ENCODE data around the gene LIMS4.
"Not testable (repeated sequence)": the region's sequence is repeated elsewhere in the genome, so short reads cannot be mapped to it uniquely, and the experiment has no call there.

DNA sequence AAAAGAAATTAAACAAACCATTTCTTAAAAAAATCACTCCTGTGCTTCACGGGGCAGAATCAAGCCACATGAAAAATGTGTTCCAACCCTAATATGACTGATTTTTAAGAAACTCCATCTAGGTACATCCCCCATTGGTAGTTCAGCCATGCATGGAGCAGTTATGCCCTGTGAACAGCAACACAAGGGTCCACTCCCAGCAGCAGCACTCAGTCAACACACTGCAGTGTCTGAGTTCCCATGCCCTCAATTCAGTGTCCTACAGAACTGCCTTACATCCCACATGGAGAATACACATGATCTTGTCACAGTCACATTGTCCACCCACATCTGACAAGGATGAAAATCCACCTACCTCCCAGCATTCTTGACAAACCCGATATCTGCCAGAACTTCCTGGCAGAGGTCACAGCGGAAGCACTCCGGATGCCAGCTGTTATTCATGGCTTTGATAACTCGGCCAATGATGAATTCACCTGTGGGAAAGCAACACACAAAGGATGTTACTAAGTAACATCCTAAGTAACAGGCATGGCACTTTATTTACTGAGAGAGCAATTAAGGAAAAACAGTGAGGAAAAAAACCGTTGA is 17.4 kb downstream of the LIMS4 start:
- TF ChIP-seq, protein P1, sequence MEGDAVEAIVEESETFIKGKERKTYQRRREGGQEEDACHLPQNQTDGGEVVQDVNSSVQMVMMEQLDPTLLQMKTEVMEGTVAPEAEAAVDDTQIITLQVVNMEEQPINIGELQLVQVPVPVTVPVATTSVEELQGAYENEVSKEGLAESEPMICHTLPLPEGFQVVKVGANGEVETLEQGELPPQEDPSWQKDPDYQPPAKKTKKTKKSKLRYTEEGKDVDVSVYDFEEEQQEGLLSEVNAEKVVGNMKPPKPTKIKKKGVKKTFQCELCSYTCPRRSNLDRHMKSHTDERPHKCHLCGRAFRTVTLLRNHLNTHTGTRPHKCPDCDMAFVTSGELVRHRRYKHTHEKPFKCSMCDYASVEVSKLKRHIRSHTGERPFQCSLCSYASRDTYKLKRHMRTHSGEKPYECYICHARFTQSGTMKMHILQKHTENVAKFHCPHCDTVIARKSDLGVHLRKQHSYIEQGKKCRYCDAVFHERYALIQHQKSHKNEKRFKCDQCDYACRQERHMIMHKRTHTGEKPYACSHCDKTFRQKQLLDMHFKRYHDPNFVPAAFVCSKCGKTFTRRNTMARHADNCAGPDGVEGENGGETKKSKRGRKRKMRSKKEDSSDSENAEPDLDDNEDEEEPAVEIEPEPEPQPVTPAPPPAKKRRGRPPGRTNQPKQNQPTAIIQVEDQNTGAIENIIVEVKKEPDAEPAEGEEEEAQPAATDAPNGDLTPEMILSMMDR (IDR thresholded peaks at IDR 0.05; ENCODE audit: insufficient read depth, low read length), result not testable (repeated sequence)
- not testable (repeated sequence) for TF ChIP-seq POLR2AphosphoS5 (IDR thresholded peaks at IDR 0.05; ENCODE audit: low read depth); SPI1 (IDR thresholded peaks at IDR 0.05; ENCODE audit: borderline replicate concordance, low read depth); GABPA (IDR thresholded peaks at IDR 0.05; ENCODE audit: low read depth)
- TF ChIP-seq, protein P2, sequence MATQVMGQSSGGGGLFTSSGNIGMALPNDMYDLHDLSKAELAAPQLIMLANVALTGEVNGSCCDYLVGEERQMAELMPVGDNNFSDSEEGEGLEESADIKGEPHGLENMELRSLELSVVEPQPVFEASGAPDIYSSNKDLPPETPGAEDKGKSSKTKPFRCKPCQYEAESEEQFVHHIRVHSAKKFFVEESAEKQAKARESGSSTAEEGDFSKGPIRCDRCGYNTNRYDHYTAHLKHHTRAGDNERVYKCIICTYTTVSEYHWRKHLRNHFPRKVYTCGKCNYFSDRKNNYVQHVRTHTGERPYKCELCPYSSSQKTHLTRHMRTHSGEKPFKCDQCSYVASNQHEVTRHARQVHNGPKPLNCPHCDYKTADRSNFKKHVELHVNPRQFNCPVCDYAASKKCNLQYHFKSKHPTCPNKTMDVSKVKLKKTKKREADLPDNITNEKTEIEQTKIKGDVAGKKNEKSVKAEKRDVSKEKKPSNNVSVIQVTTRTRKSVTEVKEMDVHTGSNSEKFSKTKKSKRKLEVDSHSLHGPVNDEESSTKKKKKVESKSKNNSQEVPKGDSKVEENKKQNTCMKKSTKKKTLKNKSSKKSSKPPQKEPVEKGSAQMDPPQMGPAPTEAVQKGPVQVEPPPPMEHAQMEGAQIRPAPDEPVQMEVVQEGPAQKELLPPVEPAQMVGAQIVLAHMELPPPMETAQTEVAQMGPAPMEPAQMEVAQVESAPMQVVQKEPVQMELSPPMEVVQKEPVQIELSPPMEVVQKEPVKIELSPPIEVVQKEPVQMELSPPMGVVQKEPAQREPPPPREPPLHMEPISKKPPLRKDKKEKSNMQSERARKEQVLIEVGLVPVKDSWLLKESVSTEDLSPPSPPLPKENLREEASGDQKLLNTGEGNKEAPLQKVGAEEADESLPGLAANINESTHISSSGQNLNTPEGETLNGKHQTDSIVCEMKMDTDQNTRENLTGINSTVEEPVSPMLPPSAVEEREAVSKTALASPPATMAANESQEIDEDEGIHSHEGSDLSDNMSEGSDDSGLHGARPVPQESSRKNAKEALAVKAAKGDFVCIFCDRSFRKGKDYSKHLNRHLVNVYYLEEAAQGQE (IDR thresholded peaks at IDR 0.05; ENCODE audit: insufficient replicate concordance, low read depth), result not testable (repeated sequence)

Data from HL-60 (cell line).